Measurements from ENCODE around the gene TAPBPL.
"Not testable (repeated sequence)": the region's sequence is repeated elsewhere in the genome, so short reads cannot be mapped to it uniquely, and the experiment has no call there.

The TAPBPL gene

GRCh38 chr12:6494968-6495367 lies 43.1 kb downstream of the TAPBPL start:
- no peak for DNase-seq

- not testable (repeated sequence) for DNase-seq
These were observed 45.4 kb downstream of the TAPBPL start for GRCh38 chr12:6497291-6497690.

GRCh38 chr12:6500466-6500865 lies 48.6 kb downstream of the TAPBPL start:
- no peak for DNase-seq

GRCh38 chr12:6507102-6507998 lies 55.5 kb downstream of the TAPBPL start:
- no peak for DNase-seq

- no peak for DNase-seq
These were observed 56.2 kb downstream of the TAPBPL start for GRCh38 chr12:6508087-6508486.
